Right lobe of liver (tissue), 6 donors: Measurements from ENCODE around the gene COL21A1. TPM values are rescaled to one million over a fixed set of nuclear protein-coding genes. Genes with fewer than 3 reads are reported as not detected.

Experiments used
- ATAC-seq, 4 donors: fragments of 200-7000 bp; cut with Tn5 transposase; one replicate each; pipeline ENCODE4 v1.9.1; 2020; ENCODE audit warnings: mild to moderate bottlenecking in 4 of 4, moderate library complexity in 4 of 4
- DNase-seq, 3 donors: peaks; one replicate each; pipeline ENCODE4 v3.0.0-alpha.2; 2020
- H3K27ac ChIP-seq, 3 donors: fragments of 200-600 bp; one replicate each; pipeline ENCODE4 v1.8.0; 2022
- H3K27me3 ChIP-seq, 2 donors: fragments of 200-600 bp; one replicate each; pipeline ENCODE4 v1.8.0; 2022
- H3K36me3 ChIP-seq, 4 donors: fragments of 200-600 bp; sonication (generic) in 1 of 4; one replicate each; pipeline versions ENCODE4 v1.5.1 to v1.8.0; 2017 to 2022; ENCODE audit warnings: control low read depth in 1 of 4
- H3K4me1 ChIP-seq, 4 donors: fragments of 200-600 bp; sonication (generic) in 1 of 4; one replicate each; pipeline versions ENCODE4 v1.5.1 to v1.8.0; 2017 to 2022; ENCODE audit warnings: control low read depth in 1 of 4
- H3K4me3 ChIP-seq, 3 donors: fragments of 200-600 bp; one replicate each; pipeline ENCODE4 v1.8.0; 2022
- H3K9me3 ChIP-seq, 4 donors: fragments of 200-600 bp; sonication (generic) in 1 of 4; one replicate each; pipeline versions ENCODE4 v1.5.1 to v1.8.0; 2017 to 2022; ENCODE audit warnings: control low read depth in 1 of 4
- POLR2A ChIP-seq: fragments of 450-650 bp; IDR thresholded peaks from one replicate; pipeline ENCODE4 v1.6.1; 2017; ENCODE audit warnings: antibody characterized with exemption, mild to moderate bottlenecking
- WGBS: methylation state at CpG from one replicate; pipeline ENCODE4 v1.1.6; 2018; ENCODE audit warnings: low coverage, low lambda C conversion rate; ENCODE audit not compliant: insufficient coverage; ENCODE audit errors: missing lambda C conversion rate; 5-methylcytosine and 5-hydroxymethylcytosine counted together
- intact Hi-C, 2 donors: fragments of 100-400 bp; cut with DNase I; formaldehyde crosslinking; loops; one replicate each; pipeline versions ENCODE4 v1.11.2 to v1.14.1; 2022
- total RNA-seq, 6 experiments: library from RNA; depleted of rRNA in 2 of 6; stranded (reverse); fragments of >200 nt in 2 of 6; fragmentation: NEBNext Ultra II Directional in 3 of 6; extraction: Animal tissue kit (Norgen Biotek cat#: 25700) in 3 of 6; gene quantifications; one replicate each; pipeline versions ENCODE4 v1.1.0 to v1.2.4, GENCODE V29; 2016 to 2023
- TF ChIP-seq, protein P1 (sequence below), 4 donors: fragments of 200-600 bp in 3 of 4; fragments of 450-650 bp in 1 of 4; IDR thresholded peaks; one replicate each; pipeline versions ENCODE4 v1.5.1 to v1.8.0; 2016 to 2022; ENCODE audit warnings: antibody characterized with exemption in 4 of 4, mild to moderate bottlenecking in 2 of 4
- donor health status: DM: no; HTN: yes; CAD: no.
- donor health status: DM: no; HTN: no; CAD: no.
- donor health status: DM: no; HTN: no; CAD: no.
- donor health status: DM: no; HTN: yes; CAD: no.
- donor health status: DM: no; HTN: yes; CAD: no.

Gene COL21A1
- total RNA-seq, 6 experiments from 2014 or later: 0.11 to 0.73 (median 0.50) TPM

- DNase-seq (no peak), ATAC-seq (no peak)
- Histone ChIP-seq H3K27me3 (no peaks in the 10 kb centered on the region), H3K4me3 (no peak overlapping the region), H3K27ac (no peak overlapping the region), H3K4me1 (no peaks in the 10 kb centered on the region), H3K36me3 (no peaks in the 10 kb centered on the region), H3K9me3 (no peaks in the 10 kb centered on the region)
- intact Hi-C loops: no loop called here
- no peak for TF ChIP-seq POLR2A
- TF ChIP-seq, protein P1, sequence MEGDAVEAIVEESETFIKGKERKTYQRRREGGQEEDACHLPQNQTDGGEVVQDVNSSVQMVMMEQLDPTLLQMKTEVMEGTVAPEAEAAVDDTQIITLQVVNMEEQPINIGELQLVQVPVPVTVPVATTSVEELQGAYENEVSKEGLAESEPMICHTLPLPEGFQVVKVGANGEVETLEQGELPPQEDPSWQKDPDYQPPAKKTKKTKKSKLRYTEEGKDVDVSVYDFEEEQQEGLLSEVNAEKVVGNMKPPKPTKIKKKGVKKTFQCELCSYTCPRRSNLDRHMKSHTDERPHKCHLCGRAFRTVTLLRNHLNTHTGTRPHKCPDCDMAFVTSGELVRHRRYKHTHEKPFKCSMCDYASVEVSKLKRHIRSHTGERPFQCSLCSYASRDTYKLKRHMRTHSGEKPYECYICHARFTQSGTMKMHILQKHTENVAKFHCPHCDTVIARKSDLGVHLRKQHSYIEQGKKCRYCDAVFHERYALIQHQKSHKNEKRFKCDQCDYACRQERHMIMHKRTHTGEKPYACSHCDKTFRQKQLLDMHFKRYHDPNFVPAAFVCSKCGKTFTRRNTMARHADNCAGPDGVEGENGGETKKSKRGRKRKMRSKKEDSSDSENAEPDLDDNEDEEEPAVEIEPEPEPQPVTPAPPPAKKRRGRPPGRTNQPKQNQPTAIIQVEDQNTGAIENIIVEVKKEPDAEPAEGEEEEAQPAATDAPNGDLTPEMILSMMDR (IDR thresholded peaks at IDR 0.05): no peak
- WGBS: 51% methylated on average over 2 of the region's 2 CpGs
These were observed 90.7 kb downstream of the COL21A1 start for GRCh38 chr6:56156643-56157042.

- WGBS: 52% methylated on average over 4 of the region's 4 CpGs
- intact Hi-C loops: no loop called here
- TF ChIP-seq POLR2A: no peak
- TF ChIP-seq, protein P1 (IDR thresholded peaks at IDR 0.05): no peak
These were observed 91.7 kb downstream of the COL21A1 start for GRCh38 chr6:56155634-56156141.

GRCh38 chr6:56154076-56154475 lies 93.3 kb downstream of the COL21A1 start:
- intact Hi-C loops: no loop called here
- no peaks in the 10 kb centered on the region for H3K4me1 ChIP-seq
- H3K27me3 ChIP-seq: no peaks in the 10 kb centered on the region
- no peak overlapping the region for H3K27ac ChIP-seq
- H3K4me3 ChIP-seq: no peak overlapping the region
- no peaks in the 10 kb centered on the region for H3K36me3 ChIP-seq
- no peak for TF ChIP-seq POLR2A
- ATAC-seq (no peak), DNase-seq (no peak)
- H3K9me3 ChIP-seq: no peaks in the 10 kb centered on the region

More at GRCh38 chr6:56155634-56156141, 91.7 kb downstream of the COL21A1 start:
- H3K36me3 ChIP-seq: no peaks in the 10 kb centered on the region
- no peaks in the 10 kb centered on the region for H3K9me3 ChIP-seq
- H3K4me3 ChIP-seq: no peak overlapping the region
- no peaks in the 10 kb centered on the region for H3K4me1 ChIP-seq
- ATAC-seq (no peak), DNase-seq (no peak)
- no peaks in the 10 kb centered on the region for H3K27me3 ChIP-seq
- H3K27ac ChIP-seq: no peak overlapping the region

DNA sequence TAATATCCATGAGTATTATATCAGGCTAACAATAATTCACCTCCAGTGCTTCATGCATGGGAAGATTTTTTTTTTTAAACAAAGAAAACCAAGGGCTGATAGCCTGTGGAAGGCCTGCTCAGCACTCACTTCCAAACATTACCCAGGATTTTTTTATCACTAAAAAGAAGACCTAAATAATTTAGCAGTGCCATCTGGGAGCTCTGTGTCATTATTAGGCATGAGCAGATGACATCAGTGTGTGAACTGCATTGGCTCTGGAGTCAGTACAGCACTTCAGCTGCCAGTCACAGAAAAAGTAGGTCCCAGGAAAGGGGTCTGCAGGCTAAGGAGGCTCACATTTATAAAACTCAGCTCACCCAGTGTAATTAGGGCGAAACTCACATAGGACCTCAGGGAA lies 94.8 kb downstream of the COL21A1 start:
- H3K36me3 ChIP-seq: no peaks in the 10 kb centered on the region
- TF ChIP-seq, protein P1 (IDR thresholded peaks at IDR 0.05): no peak
- TF ChIP-seq POLR2A: no peak
- H3K9me3 ChIP-seq: no peaks in the 10 kb centered on the region
- H3K4me1 ChIP-seq: no peaks in the 10 kb centered on the region
- intact Hi-C loops: no loop called here
- no peaks in the 10 kb centered on the region for H3K27me3 ChIP-seq
- no peak overlapping the region for H3K4me3 ChIP-seq
- DNase-seq (no peak), ATAC-seq (no peak)
- H3K27ac ChIP-seq: no peak overlapping the region
- 50% methylated on average over 1 of the region's 1 CpG for WGBS

GRCh38 chr6:56151609-56152224 lies 95.7 kb downstream of the COL21A1 start:
- H3K4me3 ChIP-seq: no peak overlapping the region
- H3K4me1 ChIP-seq: no peaks in the 10 kb centered on the region
- ATAC-seq: no peak
- H3K9me3 ChIP-seq: no peaks in the 10 kb centered on the region
- 43% methylated on average over 3 of the region's 3 CpGs for WGBS
- no peak overlapping the region for H3K27ac ChIP-seq
- H3K36me3 ChIP-seq: no peaks in the 10 kb centered on the region
- no peaks in the 10 kb centered on the region for H3K27me3 ChIP-seq
- no peak for TF ChIP-seq POLR2A
- TF ChIP-seq, protein P1 (IDR thresholded peaks at IDR 0.05): no peak
- DNase-seq: no peak
- intact Hi-C loops: no loop called here
